HEK293 (cell line): ENCODE results near the gene CSF3R.
A peak's percentile ranks its signal among the peaks of the same experiment; 100 is the strongest.

Experiments used
- GFI1B ChIP-seq: fragments of 450-650 bp; formaldehyde crosslinking; IDR thresholded peaks from 2 replicates; pipeline ENCODE4 v1.5.1; 2016; ENCODE audit warnings: missing biosample characterization, missing genetic modification characterization
- OSR2 ChIP-seq: fragments of 450-650 bp; formaldehyde crosslinking; IDR thresholded peaks from 2 replicates; pipeline ENCODE4 v1.5.1; 2016; ENCODE audit warnings: missing biosample characterization, missing genetic modification characterization
- PATZ1 ChIP-seq: fragments of 450-650 bp; formaldehyde crosslinking; IDR thresholded peaks from 2 replicates; pipeline ENCODE4 v1.5.1; 2016; ENCODE audit warnings: missing biosample characterization, missing genetic modification characterization
- TCF7L2 ChIP-seq: IDR thresholded peaks from 2 replicates; pipeline ENCODE4 v1.6.1; 2011; ENCODE audit warnings: low read depth, mild to moderate bottlenecking, inconsistent platforms, low read length, moderate library complexity, borderline replicate concordance
- ZNF112 ChIP-seq: fragments of 450-650 bp; formaldehyde crosslinking; IDR thresholded peaks from 2 replicates; pipeline ENCODE4 v1.5.0; 2017; ENCODE audit warnings: missing biosample characterization, missing genetic modification characterization
- ZNF19 ChIP-seq: fragments of 450-650 bp; formaldehyde crosslinking; IDR thresholded peaks from 2 replicates; pipeline ENCODE4; 2016; ENCODE audit warnings: missing biosample characterization, missing genetic modification characterization, low read depth
- ZNF202 ChIP-seq: fragments of 450-650 bp; formaldehyde crosslinking; IDR thresholded peaks from 2 replicates; pipeline ENCODE4 v1.5.1; 2016; ENCODE audit warnings: missing biosample characterization, missing genetic modification characterization, borderline replicate concordance
- ZNF404 ChIP-seq: fragments of 450-650 bp; formaldehyde crosslinking; IDR thresholded peaks from 2 replicates; pipeline ENCODE4 v1.5.1; 2017; ENCODE audit warnings: missing biosample characterization, missing genetic modification characterization
- ZNF624 ChIP-seq: fragments of 450-650 bp; formaldehyde crosslinking; IDR thresholded peaks from 2 replicates; pipeline ENCODE4 v1.5.1; 2017; ENCODE audit warnings: missing biosample characterization, missing genetic modification characterization
- ZNF692 ChIP-seq: fragments of 450-650 bp; formaldehyde crosslinking; IDR thresholded peaks from 2 replicates; pipeline ENCODE4 v1.5.1; 2016; ENCODE audit warnings: missing biosample characterization, missing genetic modification characterization
- ZNF701 ChIP-seq: fragments of 450-650 bp; formaldehyde crosslinking; IDR thresholded peaks from 2 replicates; pipeline ENCODE4 v1.5.1; 2016; ENCODE audit warnings: missing biosample characterization, missing genetic modification characterization
- ZNF792 ChIP-seq: fragments of 450-650 bp; formaldehyde crosslinking; IDR thresholded peaks from 2 replicates; pipeline ENCODE4 v1.5.1; 2016; ENCODE audit warnings: missing biosample characterization, missing genetic modification characterization
- ZSCAN5A ChIP-seq: fragments of 450-650 bp; formaldehyde crosslinking; IDR thresholded peaks from 2 replicates; pipeline ENCODE4 v1.5.1; 2016; ENCODE audit warnings: missing biosample characterization, missing genetic modification characterization
- TF ChIP-seq, protein P1 (sequence below): fragments of 450-650 bp; formaldehyde crosslinking; IDR thresholded peaks from 2 replicates; pipeline ENCODE4; 2016; ENCODE audit warnings: missing biosample characterization, missing genetic modification characterization
- TF ChIP-seq, protein P2 (sequence below): fragments of 450-650 bp; formaldehyde crosslinking; conservative IDR thresholded peaks from 2 replicates; pipeline ENCODE4 v1.5.1; 2016; ENCODE audit warnings: low read depth, missing biosample characterization, missing genetic modification characterization
- TF ChIP-seq, protein P3 (sequence below): IDR thresholded peaks from 2 replicates; pipeline ENCODE4 v1.6.1; 2011; ENCODE audit warnings: mild to moderate bottlenecking, low read depth, low read length, borderline replicate concordance
- TF ChIP-seq, protein P4 (sequence below): fragments of 450-650 bp; formaldehyde crosslinking; IDR thresholded peaks from 2 replicates; pipeline ENCODE4 v1.5.1; 2016; ENCODE audit warnings: missing biosample characterization, missing genetic modification characterization
- TF ChIP-seq, protein P5 (sequence below): fragments of 450-650 bp; formaldehyde crosslinking; IDR thresholded peaks from 2 replicates; pipeline ENCODE4 v1.5.1; 2016; ENCODE audit warnings: missing biosample characterization, missing genetic modification characterization, low read depth
- TF ChIP-seq, protein P6 (sequence below): fragments of 450-650 bp; formaldehyde crosslinking; IDR thresholded peaks from 2 replicates; pipeline ENCODE4 v1.5.1; 2017; ENCODE audit warnings: missing biosample characterization, missing genetic modification characterization

The CSF3R gene

DNA sequence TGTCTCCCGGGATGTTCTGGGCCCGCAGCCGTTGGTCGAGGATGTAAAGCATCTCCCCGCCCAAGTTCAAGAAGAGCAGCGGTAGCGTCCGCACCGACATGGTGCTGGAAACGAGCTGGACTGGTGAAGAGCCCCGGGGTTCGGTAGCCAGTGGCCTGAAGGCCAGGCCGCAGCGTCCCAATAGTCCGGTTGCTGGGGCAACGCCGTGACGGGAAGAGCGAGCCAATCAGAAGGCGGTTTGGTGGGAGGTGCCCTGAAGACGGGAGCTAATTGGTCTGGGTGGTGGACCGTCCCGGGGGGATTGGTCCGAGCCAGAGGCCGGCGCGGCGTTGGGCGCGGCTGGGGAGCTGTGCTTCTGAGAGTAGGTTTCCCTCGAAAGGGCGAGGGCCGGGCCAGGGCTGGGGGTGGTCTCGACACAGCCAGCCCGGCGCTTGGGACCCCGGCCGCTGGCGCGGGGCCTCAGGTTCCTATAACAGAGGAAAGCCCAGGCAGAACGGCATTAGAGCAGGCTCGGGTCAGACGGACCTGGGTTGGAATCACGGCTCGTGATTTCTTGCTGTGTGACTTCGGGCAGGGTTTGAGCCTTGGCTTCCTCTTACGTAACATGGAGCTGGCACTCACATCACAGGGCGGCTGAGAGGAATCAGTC is 32.3 kb downstream of the CSF3R start, which contains the start of gene OSCP1 (continued):
- TF ChIP-seq, protein P1, sequence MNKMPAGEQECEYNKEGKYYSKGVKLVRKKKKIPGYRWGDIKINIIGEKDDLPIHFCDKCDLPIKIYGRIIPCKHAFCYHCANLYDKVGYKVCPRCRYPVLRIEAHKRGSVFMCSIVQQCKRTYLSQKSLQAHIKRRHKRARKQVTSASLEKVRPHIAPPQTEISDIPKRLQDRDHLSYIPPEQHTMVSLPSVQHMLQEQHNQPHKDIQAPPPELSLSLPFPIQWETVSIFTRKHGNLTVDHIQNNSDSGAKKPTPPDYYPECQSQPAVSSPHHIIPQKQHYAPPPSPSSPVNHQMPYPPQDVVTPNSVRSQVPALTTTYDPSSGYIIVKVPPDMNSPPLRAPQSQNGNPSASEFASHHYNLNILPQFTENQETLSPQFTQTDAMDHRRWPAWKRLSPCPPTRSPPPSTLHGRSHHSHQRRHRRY (tag by site-specific recombination): no peak
- TF ChIP-seq ZNF404 (no peak), ZNF792 (tag by site-specific recombination) (no peak), PATZ1 (tag by site-specific recombination) (no peak; the same call in 1 of the 2 replicates), ZNF202 (no peak), ZSCAN5A (tag by site-specific recombination) (no peak), ZNF692 (tag by site-specific recombination) (peak; percentile 58), TCF7L2 (no peak), ZNF19 (tag by site-specific recombination) (no peak), OSR2 (tag by site-specific recombination) (0 out of 2 replicates have a peak, but pooled peaks have one; percentile 20), ZNF112 (tag by site-specific recombination) (no peak), ZNF624 (tag by site-specific recombination) (no peak), ZNF701 (tag by site-specific recombination) (no peak), GFI1B (tag by site-specific recombination) (peak; percentile 84)
- TF ChIP-seq, protein P2, sequence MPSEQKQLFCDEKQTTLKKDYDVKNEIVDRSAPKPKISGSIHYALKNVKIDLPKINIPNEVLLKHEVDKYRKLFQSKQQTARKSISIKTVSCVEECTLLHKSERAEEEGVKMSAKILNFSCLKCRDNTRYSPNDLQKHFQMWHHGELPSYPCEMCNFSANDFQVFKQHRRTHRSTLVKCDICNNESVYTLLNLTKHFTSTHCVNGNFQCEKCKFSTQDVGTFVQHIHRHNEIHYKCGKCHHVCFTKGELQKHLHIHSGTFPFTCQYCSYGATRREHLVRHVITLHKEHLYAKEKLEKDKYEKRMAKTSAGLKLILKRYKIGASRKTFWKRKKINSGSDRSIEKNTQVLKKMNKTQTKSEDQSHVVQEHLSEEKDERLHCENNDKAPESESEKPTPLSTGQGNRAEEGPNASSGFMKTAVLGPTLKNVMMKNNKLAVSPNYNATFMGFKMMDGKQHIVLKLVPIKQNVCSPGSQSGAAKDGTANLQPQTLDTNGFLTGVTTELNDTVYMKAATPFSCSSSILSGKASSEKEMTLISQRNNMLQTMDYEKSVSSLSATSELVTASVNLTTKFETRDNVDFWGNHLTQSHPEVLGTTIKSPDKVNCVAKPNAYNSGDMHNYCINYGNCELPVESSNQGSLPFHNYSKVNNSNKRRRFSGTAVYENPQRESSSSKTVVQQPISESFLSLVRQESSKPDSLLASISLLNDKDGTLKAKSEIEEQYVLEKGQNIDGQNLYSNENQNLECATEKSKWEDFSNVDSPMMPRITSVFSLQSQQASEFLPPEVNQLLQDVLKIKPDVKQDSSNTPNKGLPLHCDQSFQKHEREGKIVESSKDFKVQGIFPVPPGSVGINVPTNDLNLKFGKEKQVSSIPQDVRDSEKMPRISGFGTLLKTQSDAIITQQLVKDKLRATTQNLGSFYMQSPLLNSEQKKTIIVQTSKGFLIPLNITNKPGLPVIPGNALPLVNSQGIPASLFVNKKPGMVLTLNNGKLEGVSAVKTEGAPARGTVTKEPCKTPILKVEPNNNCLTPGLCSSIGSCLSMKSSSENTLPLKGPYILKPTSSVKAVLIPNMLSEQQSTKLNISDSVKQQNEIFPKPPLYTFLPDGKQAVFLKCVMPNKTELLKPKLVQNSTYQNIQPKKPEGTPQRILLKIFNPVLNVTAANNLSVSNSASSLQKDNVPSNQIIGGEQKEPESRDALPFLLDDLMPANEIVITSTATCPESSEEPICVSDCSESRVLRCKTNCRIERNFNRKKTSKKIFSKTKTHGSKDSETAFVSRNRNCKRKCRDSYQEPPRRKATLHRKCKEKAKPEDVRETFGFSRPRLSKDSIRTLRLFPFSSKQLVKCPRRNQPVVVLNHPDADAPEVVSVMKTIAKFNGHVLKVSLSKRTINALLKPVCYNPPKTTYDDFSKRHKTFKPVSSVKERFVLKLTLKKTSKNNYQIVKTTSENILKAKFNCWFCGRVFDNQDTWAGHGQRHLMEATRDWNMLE (tag by site-specific recombination): 0 out of 2 replicates have a peak, but pooled peaks have one; percentile 9
- TF ChIP-seq, protein P3, sequence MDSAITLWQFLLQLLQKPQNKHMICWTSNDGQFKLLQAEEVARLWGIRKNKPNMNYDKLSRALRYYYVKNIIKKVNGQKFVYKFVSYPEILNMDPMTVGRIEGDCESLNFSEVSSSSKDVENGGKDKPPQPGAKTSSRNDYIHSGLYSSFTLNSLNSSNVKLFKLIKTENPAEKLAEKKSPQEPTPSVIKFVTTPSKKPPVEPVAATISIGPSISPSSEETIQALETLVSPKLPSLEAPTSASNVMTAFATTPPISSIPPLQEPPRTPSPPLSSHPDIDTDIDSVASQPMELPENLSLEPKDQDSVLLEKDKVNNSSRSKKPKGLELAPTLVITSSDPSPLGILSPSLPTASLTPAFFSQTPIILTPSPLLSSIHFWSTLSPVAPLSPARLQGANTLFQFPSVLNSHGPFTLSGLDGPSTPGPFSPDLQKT: no peak
- TF ChIP-seq, protein P4, sequence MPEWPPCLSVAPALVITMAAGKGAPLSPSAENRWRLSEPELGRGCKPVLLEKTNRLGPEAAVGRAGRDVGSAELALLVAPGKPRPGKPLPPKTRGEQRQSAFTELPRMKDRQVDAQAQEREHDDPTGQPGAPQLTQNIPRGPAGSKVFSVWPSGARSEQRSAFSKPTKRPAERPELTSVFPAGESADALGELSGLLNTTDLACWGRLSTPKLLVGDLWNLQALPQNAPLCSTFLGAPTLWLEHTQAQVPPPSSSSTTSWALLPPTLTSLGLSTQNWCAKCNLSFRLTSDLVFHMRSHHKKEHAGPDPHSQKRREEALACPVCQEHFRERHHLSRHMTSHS (tag by site-specific recombination): no peak
- TF ChIP-seq, protein P5, sequence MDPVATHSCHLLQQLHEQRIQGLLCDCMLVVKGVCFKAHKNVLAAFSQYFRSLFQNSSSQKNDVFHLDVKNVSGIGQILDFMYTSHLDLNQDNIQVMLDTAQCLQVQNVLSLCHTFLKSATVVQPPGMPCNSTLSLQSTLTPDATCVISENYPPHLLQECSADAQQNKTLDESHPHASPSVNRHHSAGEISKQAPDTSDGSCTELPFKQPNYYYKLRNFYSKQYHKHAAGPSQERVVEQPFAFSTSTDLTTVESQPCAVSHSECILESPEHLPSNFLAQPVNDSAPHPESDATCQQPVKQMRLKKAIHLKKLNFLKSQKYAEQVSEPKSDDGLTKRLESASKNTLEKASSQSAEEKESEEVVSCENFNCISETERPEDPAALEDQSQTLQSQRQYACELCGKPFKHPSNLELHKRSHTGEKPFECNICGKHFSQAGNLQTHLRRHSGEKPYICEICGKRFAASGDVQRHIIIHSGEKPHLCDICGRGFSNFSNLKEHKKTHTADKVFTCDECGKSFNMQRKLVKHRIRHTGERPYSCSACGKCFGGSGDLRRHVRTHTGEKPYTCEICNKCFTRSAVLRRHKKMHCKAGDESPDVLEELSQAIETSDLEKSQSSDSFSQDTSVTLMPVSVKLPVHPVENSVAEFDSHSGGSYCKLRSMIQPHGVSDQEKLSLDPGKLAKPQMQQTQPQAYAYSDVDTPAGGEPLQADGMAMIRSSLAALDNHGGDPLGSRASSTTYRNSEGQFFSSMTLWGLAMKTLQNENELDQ: no peak
- TF ChIP-seq, protein P6, sequence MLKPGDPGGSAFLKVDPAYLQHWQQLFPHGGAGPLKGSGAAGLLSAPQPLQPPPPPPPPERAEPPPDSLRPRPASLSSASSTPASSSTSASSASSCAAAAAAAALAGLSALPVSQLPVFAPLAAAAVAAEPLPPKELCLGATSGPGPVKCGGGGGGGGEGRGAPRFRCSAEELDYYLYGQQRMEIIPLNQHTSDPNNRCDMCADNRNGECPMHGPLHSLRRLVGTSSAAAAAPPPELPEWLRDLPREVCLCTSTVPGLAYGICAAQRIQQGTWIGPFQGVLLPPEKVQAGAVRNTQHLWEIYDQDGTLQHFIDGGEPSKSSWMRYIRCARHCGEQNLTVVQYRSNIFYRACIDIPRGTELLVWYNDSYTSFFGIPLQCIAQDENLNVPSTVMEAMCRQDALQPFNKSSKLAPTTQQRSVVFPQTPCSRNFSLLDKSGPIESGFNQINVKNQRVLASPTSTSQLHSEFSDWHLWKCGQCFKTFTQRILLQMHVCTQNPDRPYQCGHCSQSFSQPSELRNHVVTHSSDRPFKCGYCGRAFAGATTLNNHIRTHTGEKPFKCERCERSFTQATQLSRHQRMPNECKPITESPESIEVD (tag by site-specific recombination): no peak
